Heart right ventricle (tissue), 16 donors: ENCODE data around the gene ZSCAN25. TPM values are rescaled to one million over a fixed set of nuclear protein-coding genes. Genes with fewer than 3 reads are reported as not detected.
"Not testable (repeated sequence)": the region's sequence is repeated elsewhere in the genome, so short reads cannot be mapped to it uniquely, and the experiment has no call there.

Experiments used
- ATAC-seq, 8 donors: fragments of 200-7000 bp; cut with Tn5 transposase; one replicate each; pipeline ENCODE4 v1.9.1; 2020; ENCODE audit warnings: mild to moderate bottlenecking in 8 of 8, moderate library complexity in 8 of 8, moderate number of reproducible peaks in 1 of 8
- DNase-seq, 2 donors: peaks; one replicate each; pipeline ENCODE4 v3.0.0-alpha.2; 2020
- H3K27ac ChIP-seq, 10 donors: fragments of 200-600 bp; sonication (generic) in 2 of 10; one replicate each; pipeline versions ENCODE4 v1.5.0 to v1.8.0; 2020 to 2022; ENCODE audit warnings: mild to moderate bottlenecking in 3 of 10
- H3K27me3 ChIP-seq, 7 donors: fragments of 200-600 bp; one replicate each; pipeline ENCODE4 v1.8.0; 2021 to 2022; ENCODE audit warnings: mild to moderate bottlenecking in 2 of 7
- H3K36me3 ChIP-seq, 9 donors: fragments of 200-600 bp; sonication (generic) in 1 of 9; one replicate each; pipeline versions ENCODE4 v1.5.0 to v1.8.0; 2020 to 2022; ENCODE audit warnings: mild to moderate bottlenecking in 2 of 9
- H3K4me1 ChIP-seq, 9 donors: fragments of 200-600 bp; sonication (generic) in 1 of 9; one replicate each; pipeline versions ENCODE4 v1.5.0 to v1.8.0; 2020 to 2022; ENCODE audit warnings: mild to moderate bottlenecking in 4 of 9
- H3K4me3 ChIP-seq, 10 donors: fragments of 200-600 bp; sonication (generic) in 2 of 10; one replicate each; pipeline versions ENCODE4 v1.5.0 to v1.8.0; 2020 to 2022; ENCODE audit warnings: mild to moderate bottlenecking in 7 of 10, moderate library complexity in 2 of 10
- H3K9me3 ChIP-seq, 11 donors: fragments of 200-600 bp in 10 of 11; sonication (generic) in 2 of 11; one replicate each; pipeline versions ENCODE4 v1.5.0 to v1.8.0; 2013 to 2022; ENCODE audit warnings: mild to moderate bottlenecking in 2 of 11, control low read depth in 1 of 11, moderate library complexity in 1 of 11
- WGBS, 2 donors: extraction: QIAGEN DNeasy Blood & Tissue Kit; methylation state at CpG; one replicate each; pipeline ENCODE4 v1.1.7; 2013; ENCODE audit warnings: inconsistent platforms in 1 of 2; 5-methylcytosine and 5-hydroxymethylcytosine counted together
- intact Hi-C, 10 donors: fragments of 100-400 bp; cut with DNase I; formaldehyde crosslinking; loops; one replicate each; pipeline versions ENCODE4 v1.11.1 to v1.14.2; 2022
- polyA plus RNA-seq, 2 donors: library from polyadenylated mRNA; stranded (reverse); fragments of 200-250 nt; gene quantifications; one replicate each; pipeline ENCODE4 v1.2.3, GENCODE V29; 2013
- total RNA-seq, 10 donors: library from RNA; stranded (reverse); fragmentation: NEBNext Ultra II Directional in 3 of 10; extraction: Animal tissue kit (Norgen Biotek cat#: 25700) in 3 of 10; gene quantifications; one replicate each; pipeline versions ENCODE4 v1.2.1 to v1.2.4, GENCODE V29; 2021 to 2023
- TF ChIP-seq, protein P1 (sequence below), 9 donors: fragments of 200-600 bp; sonication (generic) in 2 of 9; IDR thresholded peaks; one replicate each; pipeline versions ENCODE4 v1.5.0 to v1.8.0; 2021 to 2022; ENCODE audit warnings: antibody characterized with exemption in 9 of 9, mild to moderate bottlenecking in 5 of 9, moderate library complexity in 1 of 9
- donor health status: Arrhythmogenic right ventricular cardiomyopathy.
- donor health status: ischemic (EF 13 %, LVEDD 7.1; RV severe dilation, severe dysfunction).
- donor health status: healthy with polysubstance abuse.
- donor health status: DM: no; HTN: yes; CAD: no.
- donor health status: DM: no; HTN: no; CAD: no.
- donor health status: ischemic (EF 25% LVEDD 6.9; RV normal size, moderate dysfunction).
- donor health status: ischemic (EF 25% LVEDD 5.7; RV mildly dilated, moderate dysfunction).
- donor health status: healthy.
- donor health status: DM: yes; HTN: yes; CAD: no.
- donor health status: Ischemic cardiomyopathy.
- donor health status: ischemic (EF 35%, LVEDD 5.7; RV mildly dilated, moderate dysfunction).
- donor health status: nonischemic (EF 11% LVEDD 7.7; RV severe dilation, severe dysfunction).
- donor health status: DM: yes; HTN: yes; CAD: no.
- donor health status: PGD.
- donor health status: ischemic (EF 29% LVEDD 5.4; RV normal size, mild dysfunction).
- donor health status: nonischemic (EF 23%, LVEDD 6.1; RV moderate dilation, normal function).

Gene ZSCAN25
- total and polyA plus RNA-seq, 12 donors: 2.5 to 10.5 (median 7.5) TPM

DNA sequence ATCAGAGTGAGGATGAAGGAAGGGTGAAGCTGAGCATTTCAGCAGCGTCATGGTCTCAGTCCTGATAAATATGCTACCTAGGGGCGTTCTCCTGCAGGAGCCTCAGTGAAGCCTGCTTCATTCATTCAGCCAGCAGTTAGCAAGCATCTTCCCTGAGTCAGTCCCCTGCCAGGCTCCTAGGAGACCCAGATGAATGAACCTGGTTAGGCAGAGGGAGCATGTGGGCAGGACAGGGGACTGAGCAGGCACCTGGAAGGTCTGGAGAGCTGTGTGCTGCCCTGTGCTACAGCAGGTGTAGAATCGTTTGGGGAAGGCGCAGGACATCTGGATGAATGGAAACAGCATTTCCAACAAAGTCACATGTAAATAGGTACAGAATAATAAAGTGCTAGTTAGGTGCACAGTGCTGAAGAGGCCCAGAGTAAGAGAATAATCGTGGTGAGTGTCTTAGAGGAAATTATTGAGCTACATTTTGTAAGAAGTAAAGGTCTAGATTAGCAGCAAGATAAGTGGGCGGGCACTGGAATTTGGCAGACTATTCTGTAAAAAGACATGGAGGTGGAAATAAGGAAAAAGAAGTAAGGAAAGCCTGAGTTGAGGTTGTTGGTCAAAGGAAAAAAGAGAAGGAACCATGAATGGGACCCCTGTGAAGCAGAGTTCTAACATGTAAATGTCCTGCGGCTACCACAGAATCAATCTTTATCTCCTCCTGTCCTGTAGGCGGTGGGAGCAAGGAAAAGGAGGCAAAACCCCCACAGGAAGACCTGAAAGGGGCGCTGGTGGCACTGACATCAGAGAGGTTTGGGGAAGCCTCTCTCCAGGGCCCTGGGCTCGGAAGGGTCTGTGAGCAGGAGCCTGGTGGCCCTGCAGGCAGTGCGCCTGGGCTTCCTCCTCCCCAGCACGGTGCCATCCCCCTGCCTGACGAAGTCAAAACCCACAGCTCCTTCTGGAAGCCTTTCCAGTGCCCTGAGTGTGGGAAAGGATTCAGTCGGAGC, 12.0 kb downstream of the ZSCAN25 start:
- 78 to 85% methylated on average over 14 of the region's 14 CpGs for WGBS, 2 donors
- no peak for DNase-seq
- Histone ChIP-seq H3K4me3 (no peak overlapping the region), H3K4me1 (peaks cover 0 to 15% (median 0%) of the 10 kb centered on the region in 9 donors), H3K27ac (no peak overlapping the region), H3K36me3 (peaks cover 0 to 99% (median 58%) of the 10 kb centered on the region in 9 donors), H3K9me3 (no peaks in the 10 kb centered on the region), H3K27me3 (no peaks in the 10 kb centered on the region)
- TF ChIP-seq, protein P1, sequence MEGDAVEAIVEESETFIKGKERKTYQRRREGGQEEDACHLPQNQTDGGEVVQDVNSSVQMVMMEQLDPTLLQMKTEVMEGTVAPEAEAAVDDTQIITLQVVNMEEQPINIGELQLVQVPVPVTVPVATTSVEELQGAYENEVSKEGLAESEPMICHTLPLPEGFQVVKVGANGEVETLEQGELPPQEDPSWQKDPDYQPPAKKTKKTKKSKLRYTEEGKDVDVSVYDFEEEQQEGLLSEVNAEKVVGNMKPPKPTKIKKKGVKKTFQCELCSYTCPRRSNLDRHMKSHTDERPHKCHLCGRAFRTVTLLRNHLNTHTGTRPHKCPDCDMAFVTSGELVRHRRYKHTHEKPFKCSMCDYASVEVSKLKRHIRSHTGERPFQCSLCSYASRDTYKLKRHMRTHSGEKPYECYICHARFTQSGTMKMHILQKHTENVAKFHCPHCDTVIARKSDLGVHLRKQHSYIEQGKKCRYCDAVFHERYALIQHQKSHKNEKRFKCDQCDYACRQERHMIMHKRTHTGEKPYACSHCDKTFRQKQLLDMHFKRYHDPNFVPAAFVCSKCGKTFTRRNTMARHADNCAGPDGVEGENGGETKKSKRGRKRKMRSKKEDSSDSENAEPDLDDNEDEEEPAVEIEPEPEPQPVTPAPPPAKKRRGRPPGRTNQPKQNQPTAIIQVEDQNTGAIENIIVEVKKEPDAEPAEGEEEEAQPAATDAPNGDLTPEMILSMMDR (IDR thresholded peaks at IDR 0.05): no peak
- no peak for ATAC-seq
- intact Hi-C loops: loop anchor here in 2 of 10 donors (10.0 kb wide), 1 partner anchor 286 kb away; the partner anchor contains the start of gene TRIM4 (in 2 of the 2)

DNA sequence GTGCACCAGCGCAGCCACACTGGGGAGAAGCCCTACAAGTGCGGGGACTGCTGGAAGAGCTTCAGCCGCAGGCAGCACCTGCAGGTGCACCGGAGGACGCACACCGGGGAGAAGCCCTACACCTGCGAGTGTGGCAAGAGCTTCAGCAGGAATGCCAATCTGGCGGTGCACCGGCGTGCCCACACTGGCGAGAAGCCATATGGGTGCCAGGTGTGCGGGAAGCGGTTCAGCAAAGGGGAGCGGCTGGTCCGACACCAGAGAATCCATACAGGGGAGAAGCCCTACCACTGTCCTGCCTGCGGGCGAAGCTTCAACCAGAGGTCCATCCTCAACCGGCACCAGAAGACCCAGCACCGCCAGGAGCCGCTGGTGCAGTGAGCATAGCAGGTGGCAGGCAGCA, 12.9 kb downstream of the ZSCAN25 start:
- H3K9me3 ChIP-seq: no peaks in the 10 kb centered on the region
- no peaks in the 10 kb centered on the region for H3K27me3 ChIP-seq
- H3K4me1 ChIP-seq: peaks cover 0 to 15% (median 0%) of the 10 kb centered on the region in 9 donors
- H3K36me3 ChIP-seq: peaks cover 0 to 99% (median 50%) of the 10 kb centered on the region in 9 donors
- TF ChIP-seq, protein P1 (IDR thresholded peaks at IDR 0.05): no peak
- 95% methylated on average over 20 of the region's 20 CpGs for WGBS, 2 donors
- no peak overlapping the region for H3K27ac ChIP-seq
- no peak overlapping the region for H3K4me3 ChIP-seq
- no peak for ATAC-seq
- no peak for DNase-seq
- intact Hi-C loops: loop anchor here in 2 of 10 donors (10.0 kb wide), 1 partner anchor 285 kb away; the partner anchor contains the start of gene TRIM4 (in 2 of the 2)

DNA sequence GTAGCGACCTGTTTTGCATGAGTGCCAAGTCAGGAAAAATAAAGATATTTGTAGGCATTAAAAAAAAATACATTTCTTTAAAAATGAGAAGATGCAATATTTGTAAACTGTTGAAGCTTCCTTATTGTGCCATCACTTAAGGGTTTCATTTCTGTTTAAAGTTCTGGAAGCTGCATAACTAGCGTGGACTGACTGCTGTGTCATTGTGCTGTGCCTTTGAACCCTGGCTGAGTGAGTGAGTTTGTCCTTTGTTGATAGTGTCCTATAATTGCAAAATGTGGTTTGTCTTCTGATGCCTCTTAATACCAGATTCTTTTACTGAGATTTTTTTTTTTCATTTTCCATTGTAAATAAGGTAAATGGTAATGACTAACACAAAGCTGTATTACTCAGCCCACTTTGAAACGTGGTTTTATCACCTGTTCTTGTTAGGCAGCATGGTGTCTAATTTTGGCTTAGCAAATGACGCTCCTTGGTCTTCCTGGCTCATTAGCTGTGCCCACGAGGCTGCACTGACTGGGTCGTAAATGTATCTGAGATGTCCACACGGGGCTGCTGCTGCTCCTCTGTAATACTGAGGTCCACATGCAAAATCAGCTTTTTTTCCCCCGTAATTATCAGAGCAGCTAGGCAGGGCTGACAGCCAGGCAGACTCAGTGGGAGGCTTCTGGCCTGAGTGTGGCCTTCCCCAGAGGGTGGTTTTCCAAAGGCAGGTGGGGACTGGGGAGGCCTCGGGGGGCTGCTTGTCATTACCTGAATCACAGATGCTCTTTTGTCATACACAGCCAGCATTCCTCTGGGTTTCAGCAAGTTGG, 14.8 kb downstream of the ZSCAN25 start:
- Histone ChIP-seq H3K9me3 (no peaks in the 10 kb centered on the region), H3K27ac (peak overlapping the region in 1 of 10 donors; percentile 4), H3K4me1 (peaks cover 0 to 24% (median 0%) of the 10 kb centered on the region in 9 donors), H3K27me3 (no peaks in the 10 kb centered on the region), H3K36me3 (peaks cover 0 to 84% (median 31%) of the 10 kb centered on the region in 9 donors), H3K4me3 (no peak overlapping the region)
- DNase-seq: peak in 1 of 2 donors; percentile 12
- 46 to 48% methylated on average over 9 of the region's 9 CpGs for WGBS, 2 donors
- intact Hi-C loops: no loop called here
- peak; percentile 43 to 94 (median 88) for ATAC-seq
- TF ChIP-seq, protein P1 (IDR thresholded peaks at IDR 0.05): peak in 7 of 9 donors; percentile 23 to 45 (median 37)

DNA sequence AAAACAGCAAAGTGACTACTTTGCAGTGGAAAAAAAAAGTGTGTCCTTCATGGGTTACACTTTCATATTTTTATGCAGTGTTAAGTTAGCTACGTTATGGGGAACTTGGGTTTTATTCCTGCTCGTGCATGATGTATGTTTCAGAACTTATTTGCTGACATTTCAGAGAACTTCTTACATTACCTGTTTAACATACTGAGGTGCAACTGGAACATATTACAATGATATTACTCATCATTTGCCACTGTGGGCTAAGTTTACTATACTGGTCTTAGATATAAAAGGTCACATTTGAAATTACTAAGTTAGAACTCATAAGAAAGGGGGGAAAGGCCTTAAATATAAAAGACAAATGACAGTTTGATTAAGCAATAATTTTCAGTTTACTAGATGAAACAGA, 20.7 kb downstream of the ZSCAN25 start:
- H3K27ac ChIP-seq, intact Hi-C loops, H3K9me3 ChIP-seq, H3K4me3 ChIP-seq, ATAC-seq, H3K4me1 ChIP-seq, DNase-seq, H3K27me3 ChIP-seq: not testable (repeated sequence)
- H3K36me3 ChIP-seq: peaks cover 0 to 48% (median 0%) of the 10 kb centered on the region in 9 donors
- WGBS, 2 donors: 80 to 86% methylated on average over 2 of the region's 2 CpGs
